ENCODE results near the gene LDHD.
"Not testable (repeated sequence)": the region's sequence is repeated elsewhere in the genome, so short reads cannot be mapped to it uniquely, and the experiment has no call there.

Gene LDHD

DNA sequence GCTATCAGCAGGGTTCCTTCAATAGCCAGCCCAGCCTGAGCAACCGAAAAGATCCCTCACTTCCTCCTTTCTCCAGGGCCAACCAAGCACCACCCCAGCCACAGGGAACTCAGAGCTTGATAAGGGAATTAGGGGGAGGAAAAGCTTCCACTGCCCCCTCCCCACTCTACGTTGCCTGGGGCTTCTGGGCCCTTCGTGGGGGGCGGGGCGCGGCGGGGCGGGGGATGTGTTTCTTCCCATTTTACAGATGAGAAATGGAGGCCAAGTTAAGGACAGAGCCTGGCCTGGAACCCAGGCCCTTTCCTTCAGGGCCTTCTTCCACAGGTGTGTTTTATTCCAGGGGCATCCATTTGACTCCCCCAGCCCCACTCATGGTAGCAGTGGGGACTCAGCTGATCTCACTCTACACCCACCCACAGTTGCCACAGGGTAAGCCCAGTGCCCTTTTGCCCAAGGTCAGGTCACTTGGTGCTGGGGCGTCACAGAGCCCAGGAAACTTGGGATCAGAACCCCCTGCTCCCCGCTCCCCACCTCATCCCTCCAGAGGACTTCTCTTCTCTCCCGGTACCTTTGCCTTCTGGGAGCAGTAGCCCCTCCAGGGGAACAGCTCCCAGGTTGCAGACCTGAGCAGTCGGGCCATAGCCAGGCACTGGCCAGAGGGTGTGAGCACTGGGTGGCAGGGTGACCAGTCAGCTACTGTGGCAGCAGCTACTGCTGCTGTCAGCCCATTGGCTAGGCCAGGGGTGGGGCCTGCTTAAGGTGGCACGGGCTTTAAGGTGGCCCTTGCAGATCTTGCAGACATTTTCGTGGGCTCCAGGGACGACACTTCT lies at the start of gene LDHD:
TSS of gene LDHD (minus strand) at position 700 of the 830 bp plus-strand sequence. CDS start at position 640, 60 bp downstream.
- no peak for DNase-seq

DNA sequence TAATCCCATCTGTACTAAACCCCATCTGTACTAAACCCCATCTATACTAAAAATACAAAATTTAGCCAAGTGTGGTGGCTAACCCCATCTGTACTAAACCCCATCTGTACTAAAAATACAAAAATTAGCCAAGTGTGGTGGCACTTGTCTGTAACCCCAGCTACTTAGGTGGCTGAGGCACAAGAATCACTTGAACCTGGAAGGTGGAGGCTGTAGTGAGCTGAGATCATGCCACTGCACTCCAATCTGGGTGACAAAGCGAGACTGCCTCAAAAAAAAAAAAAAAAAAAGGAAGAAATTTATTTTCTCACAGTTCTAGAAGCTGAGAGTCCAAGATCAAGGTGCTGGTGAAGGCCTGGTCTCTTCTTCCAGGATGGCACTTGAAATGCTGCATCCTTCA lies 43.8 kb upstream of the LDHD start:
- no peak for DNase-seq

- DNase-seq = no peak
These were observed 36.1 kb upstream of the LDHD start for GRCh38 chr16:75152635-75153034.

DNA sequence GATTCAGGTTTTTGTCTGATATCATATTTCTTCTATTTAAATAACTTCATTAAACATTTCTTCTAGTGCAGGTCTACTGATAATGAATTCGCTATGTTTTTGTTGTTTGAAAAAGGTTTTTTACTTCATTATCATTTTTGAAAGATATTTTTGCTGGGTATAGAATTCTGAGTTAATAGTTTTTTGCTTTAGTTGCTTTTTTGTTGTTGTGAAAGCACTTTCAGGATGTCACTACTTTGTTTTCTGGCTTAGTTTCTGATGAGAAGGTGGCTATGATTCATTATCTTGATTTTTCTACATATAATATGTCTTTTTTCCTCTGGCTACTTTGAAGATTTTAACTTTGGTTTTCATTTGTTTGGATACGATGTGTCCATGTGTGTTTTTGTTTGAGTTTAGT lies 35.2 kb upstream of the LDHD start:
- no peak for DNase-seq

GRCh38 chr16:75148311-75149195 lies 32.0 kb upstream of the LDHD start, which contains the start of gene ZFP1:
Gene ZFP1, plus strand, starts transcription at chr16:75148524. Its CDS starts 4,428 bp downstream, at chr16:75152952.
- DNase-seq = peak; percentile 91

DNA sequence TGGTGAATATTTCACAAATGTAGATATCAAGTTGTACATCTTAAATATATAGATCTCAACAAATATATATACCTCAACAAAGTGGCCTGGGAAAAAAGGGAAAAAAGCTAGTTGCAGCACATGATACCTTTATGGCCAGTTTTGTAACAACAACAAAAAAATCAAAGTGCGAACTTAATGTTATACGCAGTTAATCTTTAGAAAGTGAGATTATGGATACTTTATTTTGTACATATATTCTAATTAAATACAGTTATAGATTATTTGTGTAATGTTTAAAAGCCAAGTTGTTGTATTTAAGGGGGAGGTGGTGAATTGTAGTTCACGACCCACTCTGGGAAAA lies 31.4 kb upstream of the LDHD start:
- DNase-seq = no peak

DNA sequence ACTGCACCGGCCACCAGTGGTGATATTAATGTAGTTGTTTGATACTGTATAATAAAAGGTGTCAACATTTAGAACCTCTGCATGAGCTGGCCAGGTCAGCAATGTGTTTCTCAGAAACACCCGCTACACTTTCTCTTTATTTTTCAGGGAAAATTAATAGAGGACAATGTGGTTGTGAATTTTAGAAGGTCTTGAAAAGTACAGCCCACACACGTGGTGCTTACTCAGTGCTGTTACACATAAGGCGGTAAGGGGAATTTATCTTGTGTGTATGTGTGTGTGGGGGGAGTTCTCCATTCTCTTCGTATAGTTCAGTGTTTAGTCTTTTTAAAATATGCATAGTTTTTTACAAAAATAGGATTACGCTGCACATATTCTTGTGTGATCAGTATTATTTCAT lies 27.4 kb upstream of the LDHD start:
- no peak for DNase-seq

DNA sequence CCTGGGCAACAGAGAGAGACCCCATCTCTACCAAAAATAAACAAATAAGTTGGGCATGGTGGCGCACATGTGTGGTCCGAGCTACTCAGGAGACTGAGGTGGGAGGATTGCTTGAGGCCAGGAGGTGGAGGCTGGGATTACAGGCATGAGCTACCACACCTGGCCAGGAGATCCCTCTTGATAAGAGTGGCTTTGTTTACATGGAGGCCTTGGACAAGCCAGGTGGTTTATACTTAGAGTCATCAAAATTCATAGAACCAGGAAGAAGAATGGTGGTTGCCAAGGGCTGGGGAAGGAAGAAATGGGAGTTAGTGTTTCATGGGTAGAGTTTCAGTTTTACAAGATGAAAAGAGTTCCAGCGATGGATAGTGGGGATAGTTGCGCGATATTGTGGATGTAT lies 22.9 kb upstream of the LDHD start:
- DNase-seq = no peak

DNA sequence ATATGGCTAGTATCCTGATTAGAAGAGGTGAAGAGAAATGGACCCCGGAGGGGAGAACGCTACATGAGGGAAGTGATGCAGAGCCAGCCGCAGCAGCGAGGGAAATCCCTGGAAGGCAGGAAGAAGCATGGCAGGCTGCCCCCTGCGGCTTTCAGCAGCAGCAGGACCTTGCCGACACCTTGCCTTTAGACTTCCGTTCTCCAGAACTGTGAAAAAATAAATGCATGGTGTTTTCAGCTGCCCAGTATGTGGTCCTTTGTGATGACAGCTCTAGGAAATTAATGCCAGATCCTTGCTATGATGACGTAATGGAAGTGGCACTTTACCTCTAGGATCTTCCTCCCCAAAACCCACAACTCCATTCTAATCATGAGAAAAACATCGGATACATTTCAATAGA lies 22.1 kb upstream of the LDHD start:
- DNase-seq = no peak

GRCh38 chr16:75138233-75138632 lies 21.7 kb upstream of the LDHD start:
- DNase-seq = no peak

DNA sequence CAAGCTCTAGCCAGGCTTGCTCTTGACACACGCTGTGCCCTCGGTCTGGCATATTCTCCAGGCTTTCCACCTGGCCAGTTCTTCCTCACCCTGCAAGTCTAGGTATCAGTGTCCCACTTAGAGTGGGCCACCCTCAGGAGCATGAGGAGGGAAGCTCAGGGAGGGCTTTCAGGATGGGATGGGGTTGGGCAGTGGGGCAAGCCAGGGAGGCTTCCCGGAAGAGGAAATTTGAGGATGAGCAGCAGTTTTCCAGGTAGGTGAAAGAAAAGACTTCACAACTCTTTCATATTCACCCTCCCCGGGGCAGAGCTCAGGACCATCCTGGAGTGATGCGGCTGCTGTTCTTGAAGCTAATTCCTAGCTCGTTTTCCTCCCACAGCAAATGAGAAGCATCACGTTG lies 14.5 kb upstream of the LDHD start:
- no peak for DNase-seq

DNA sequence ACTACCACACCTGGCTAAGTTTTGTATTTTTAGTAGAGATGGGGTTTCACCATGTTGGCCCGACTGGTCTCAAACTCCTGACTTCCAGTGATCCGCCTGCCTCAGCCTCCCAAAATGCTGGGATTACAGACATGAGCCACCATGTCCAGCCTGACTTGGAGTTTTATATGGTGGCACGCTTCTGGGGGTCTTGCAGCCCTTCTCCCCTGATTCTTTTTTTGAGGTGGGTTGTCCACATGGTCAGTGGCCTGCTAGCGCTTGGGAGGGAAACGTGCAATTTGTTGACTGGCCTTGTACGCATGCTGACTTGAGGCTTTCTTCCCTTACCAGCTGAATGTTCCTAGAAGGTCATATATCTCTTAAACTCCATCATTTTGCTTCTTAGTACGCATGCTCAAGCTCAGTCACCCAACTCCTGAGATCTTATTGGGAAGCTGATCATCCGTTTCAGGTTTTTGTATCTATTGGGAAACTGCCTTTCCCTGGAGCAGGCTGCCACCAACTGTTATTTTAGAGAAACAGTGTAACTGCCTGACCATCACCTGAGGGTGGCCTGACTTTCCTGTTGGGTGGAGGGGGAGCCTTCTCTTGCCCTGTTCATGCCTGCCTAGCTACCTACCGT lies 13.7 kb upstream of the LDHD start:
- no peak for DNase-seq

DNA sequence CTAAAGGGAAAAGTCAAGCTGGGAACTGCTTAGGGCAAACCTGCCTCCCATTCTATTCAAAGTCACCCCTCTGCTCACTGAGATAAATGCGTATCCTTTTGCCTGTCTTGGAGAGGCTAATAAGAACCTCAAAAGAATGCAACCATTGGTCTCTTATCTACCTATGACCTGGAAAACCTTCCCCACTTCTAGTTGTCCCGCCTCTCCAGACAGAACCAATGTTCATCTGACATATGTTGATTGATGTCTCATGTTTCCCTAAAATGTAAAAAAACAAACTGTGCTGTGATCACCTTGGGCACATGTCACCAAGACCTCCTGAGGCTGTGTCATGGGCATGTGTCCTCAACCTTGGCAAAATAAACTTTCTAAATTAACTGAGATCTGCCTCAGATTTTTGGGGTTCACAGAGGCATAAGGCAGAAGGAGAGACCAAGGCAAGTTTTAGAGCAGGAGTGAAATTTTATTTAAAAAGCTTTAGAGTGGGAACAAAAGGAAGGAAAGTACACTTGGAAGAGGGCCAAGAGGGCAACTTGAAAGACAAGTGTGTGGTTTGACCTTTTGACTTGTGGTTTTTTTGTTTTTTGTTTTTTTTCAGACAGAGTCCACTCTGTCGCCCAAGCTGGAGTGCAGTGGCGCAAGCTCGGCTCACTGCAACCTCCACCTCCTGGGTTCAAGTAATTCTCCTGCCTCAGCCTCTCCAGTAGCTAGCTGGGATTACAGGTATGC lies 13.0 kb upstream of the LDHD start:
- not testable (repeated sequence) for DNase-seq

DNA sequence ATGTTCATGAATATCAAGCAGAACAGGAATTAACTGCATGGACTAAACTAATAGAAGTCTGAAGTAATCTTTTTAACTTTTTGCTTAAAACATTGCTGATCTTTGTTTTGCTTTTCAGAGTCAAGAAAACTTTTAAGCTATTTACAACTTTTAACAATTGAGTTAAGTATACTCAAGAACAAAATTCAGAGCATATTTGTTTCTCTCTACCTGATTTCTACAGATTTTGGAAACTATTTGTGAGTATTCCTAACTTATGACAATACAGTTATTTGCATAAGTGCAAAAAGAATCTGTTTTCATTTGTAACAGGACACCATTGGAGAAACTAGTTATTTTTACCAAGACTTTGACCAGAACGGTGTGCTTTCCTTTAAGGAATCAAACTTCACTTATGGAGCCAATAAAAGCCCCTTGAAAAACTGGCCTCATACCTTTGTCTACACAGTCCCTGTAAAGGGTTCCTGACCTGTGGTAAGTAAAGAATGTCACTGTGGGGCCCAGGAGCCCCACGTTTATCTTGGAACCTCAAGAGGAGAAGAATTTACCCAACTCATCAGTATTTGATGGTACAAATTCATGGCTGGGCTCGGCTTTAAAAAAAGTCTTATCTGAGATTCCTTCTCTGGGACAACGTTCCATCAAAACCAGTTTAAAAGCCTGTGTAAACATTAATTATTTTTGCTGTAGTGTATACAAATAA lies 11.3 kb upstream of the LDHD start:
- no peak for DNase-seq

- DNase-seq = no peak
These were observed 6.0 kb upstream of the LDHD start for GRCh38 chr16:75122609-75123008.

GRCh38 chr16:75121949-75122568 lies 5.5 kb upstream of the LDHD start:
- no peak for DNase-seq

GRCh38 chr16:75120253-75120652 lies 3.7 kb upstream of the LDHD start:
- no peak for DNase-seq

DNA sequence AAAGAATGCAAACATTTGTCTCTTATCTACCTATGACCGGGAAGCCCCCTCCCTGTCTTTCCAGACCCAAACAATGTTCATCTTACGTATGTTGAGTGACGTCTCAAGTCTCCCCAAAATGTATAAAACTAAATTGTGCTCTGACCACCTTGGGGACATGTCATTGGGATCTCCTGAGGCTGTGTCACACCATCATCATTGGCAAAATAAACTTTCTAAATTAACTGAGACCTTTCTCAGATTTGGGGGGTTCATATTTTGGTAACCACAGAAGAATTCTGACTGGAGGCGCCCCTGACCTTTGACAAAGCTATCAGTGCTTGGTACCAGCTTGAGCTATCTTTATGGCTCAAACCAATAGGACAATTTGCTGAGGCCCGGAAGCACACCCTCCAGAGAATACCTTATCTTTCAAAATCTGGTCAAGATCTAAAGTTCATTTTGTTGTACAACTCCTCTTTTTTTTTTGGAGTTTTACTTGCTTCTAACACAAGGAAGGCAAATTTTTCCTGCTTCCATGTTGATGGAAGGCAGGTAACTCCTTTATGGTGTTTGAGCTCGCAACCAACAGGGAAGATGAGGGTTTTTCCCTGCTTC lies 2.5 kb upstream of the LDHD start:
- DNase-seq = no peak

DNA sequence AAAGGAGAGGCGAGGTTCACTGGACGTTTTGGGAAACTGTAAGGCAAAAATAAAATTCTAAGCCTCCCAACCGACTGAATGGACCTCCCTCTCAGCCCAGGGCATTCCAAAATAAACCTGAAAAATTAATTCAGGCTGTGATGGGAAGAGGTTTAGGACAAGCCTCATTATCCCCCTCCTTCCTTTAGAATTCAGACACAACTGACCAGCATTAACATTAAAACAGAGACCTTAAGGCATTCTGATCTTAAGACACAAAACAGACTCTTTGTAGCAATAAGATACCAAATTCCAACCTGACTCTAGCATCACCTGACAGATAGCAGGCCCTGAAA lies 298 bp upstream of the LDHD start:
- no peak for DNase-seq

DNA sequence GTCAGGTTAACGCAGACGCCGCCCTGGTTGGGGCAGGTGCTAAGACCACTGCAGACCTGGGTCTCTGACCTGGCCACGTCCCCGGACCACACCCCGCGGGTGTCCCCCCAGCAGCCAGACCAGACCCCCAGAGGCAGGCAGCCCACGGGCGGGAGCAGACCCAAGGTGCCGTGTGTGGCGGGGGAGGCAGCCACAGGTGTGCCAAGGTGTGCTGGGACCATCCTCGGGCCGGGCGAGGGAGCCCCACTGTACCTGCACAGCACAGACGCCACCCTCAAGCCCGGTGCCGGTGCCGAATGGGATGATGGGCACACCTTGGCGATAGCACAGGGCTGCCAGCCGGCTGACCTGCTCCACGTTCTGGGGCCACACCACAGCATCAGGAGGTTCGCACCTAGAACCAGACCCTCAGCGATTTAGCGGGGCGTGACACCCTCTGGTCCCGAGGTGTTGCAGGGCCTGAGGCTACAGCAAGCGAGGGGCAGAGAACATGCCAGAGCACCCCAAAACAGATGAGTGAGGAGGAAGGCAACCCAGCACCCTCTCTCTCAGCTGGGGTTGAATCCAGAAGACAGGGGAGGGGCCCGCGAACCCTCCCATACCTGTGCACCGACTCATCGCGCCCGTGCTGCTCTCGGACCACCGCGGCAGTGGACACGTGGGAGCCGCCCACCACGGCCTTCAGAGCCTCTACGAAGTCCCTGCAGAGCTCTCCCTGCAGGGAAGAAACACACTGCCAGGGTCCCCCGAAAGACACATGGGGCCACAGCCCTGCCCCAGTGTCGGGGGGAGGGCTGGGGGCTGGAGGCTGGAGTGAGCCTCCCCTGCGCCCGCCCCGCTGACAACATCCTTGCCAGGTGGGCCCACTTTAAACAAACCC lies 1.4 kb downstream of the LDHD start:
- DNase-seq = no peak

Data from NCI-H2171 (cell line).